ENCODE results near the gene GAB2.
"Not testable (repeated sequence)": the region's sequence is repeated elsewhere in the genome, so short reads cannot be mapped to it uniquely, and the experiment has no call there.

The GAB2 gene

GRCh38 chr11:78180751-78181150, 236.9 kb downstream of the GAB2 start:
- no peak for TF ChIP-seq CTCF (IDR thresholded peaks at IDR 0.05; ENCODE audit: insufficient read depth, low read length, poor library complexity, severe bottlenecking)
- Histone ChIP-seq H3K4me3 (replicated peaks; ENCODE audit: low read depth, low read length) (no peak overlapping the region), H3K27me3 (replicated peaks; ENCODE audit: control insufficient read depth, insufficient read depth, low read length) (no peaks in the 10 kb centered on the region), H3K36me3 (ENCODE audit: control insufficient read depth, insufficient read depth, low read length) (no peaks in the 10 kb centered on the region)
- DNase-seq (ENCODE audit: extremely low read depth, insufficient read length), result no peak

- no peaks in the 10 kb centered on the region for H3K27me3 ChIP-seq (replicated peaks; ENCODE audit: control insufficient read depth, insufficient read depth, low read length)
- TF ChIP-seq CTCF (IDR thresholded peaks at IDR 0.05; ENCODE audit: insufficient read depth, low read length, poor library complexity, severe bottlenecking), result no peak
- DNase-seq (ENCODE audit: extremely low read depth, insufficient read length), result no peak
- H3K36me3 ChIP-seq (ENCODE audit: control insufficient read depth, insufficient read depth, low read length), result no peaks in the 10 kb centered on the region
- H3K4me3 ChIP-seq (replicated peaks; ENCODE audit: low read depth, low read length), result no peak overlapping the region
These were observed 238.1 kb downstream of the GAB2 start for GRCh38 chr11:78179459-78180071.

GRCh38 chr11:78177216-78177615, 240.4 kb downstream of the GAB2 start:
- TF ChIP-seq CTCF (IDR thresholded peaks at IDR 0.05; ENCODE audit: insufficient read depth, low read length, poor library complexity, severe bottlenecking), result no peak
- no peak overlapping the region for H3K4me3 ChIP-seq (replicated peaks; ENCODE audit: low read depth, low read length)
- H3K36me3 ChIP-seq (ENCODE audit: control insufficient read depth, insufficient read depth, low read length), result no peaks in the 10 kb centered on the region; the same call in 1 of the 2 replicates
- H3K27me3 ChIP-seq (replicated peaks; ENCODE audit: control insufficient read depth, insufficient read depth, low read length), result no peaks in the 10 kb centered on the region
- DNase-seq (ENCODE audit: extremely low read depth, insufficient read length), result no peak

GRCh38 chr11:78176605-78177141, 240.9 kb downstream of the GAB2 start:
- TF ChIP-seq CTCF (IDR thresholded peaks at IDR 0.05; ENCODE audit: insufficient read depth, low read length, poor library complexity, severe bottlenecking), result no peak
- H3K4me3 ChIP-seq (replicated peaks; ENCODE audit: low read depth, low read length), result no peak overlapping the region
- no peaks in the 10 kb centered on the region for H3K27me3 ChIP-seq (replicated peaks; ENCODE audit: control insufficient read depth, insufficient read depth, low read length)
- DNase-seq (ENCODE audit: extremely low read depth, insufficient read length), result no peak
- no peaks in the 10 kb centered on the region; the same call in 1 of the 2 replicates for H3K36me3 ChIP-seq (ENCODE audit: control insufficient read depth, insufficient read depth, low read length)

GRCh38 chr11:78175862-78176261, 241.8 kb downstream of the GAB2 start:
- H3K36me3 ChIP-seq (ENCODE audit: control insufficient read depth, insufficient read depth, low read length); H3K4me3 ChIP-seq (replicated peaks; ENCODE audit: low read depth, low read length); H3K27me3 ChIP-seq (replicated peaks; ENCODE audit: control insufficient read depth, insufficient read depth, low read length); DNase-seq (ENCODE audit: extremely low read depth, insufficient read length): not testable (repeated sequence)

- Histone ChIP-seq H3K36me3 (ENCODE audit: control insufficient read depth, insufficient read depth, low read length) (no peaks in the 10 kb centered on the region; the same call in 1 of the 2 replicates), H3K27me3 (replicated peaks; ENCODE audit: control insufficient read depth, insufficient read depth, low read length) (no peaks in the 10 kb centered on the region), H3K4me3 (replicated peaks; ENCODE audit: low read depth, low read length) (no peak overlapping the region)
- no peak for DNase-seq (ENCODE audit: extremely low read depth, insufficient read length)
- TF ChIP-seq CTCF (IDR thresholded peaks at IDR 0.05; ENCODE audit: insufficient read depth, low read length, poor library complexity, severe bottlenecking), result no peak
These were observed 245.7 kb downstream of the GAB2 start for GRCh38 chr11:78171951-78172350.
